ENCODE data around the gene TANGO2. TPM values are rescaled to one million over a fixed set of nuclear protein-coding genes. Genes with fewer than 3 reads are reported as not detected.

TANGO2 gene
- total and polyA plus RNA-seq, 9 of the 15 experiments (the other 6 are each of a cell fraction or from before 2014, with no cell fraction given): 15.5 to 94.9 (median 70.1) TPM

DNA sequence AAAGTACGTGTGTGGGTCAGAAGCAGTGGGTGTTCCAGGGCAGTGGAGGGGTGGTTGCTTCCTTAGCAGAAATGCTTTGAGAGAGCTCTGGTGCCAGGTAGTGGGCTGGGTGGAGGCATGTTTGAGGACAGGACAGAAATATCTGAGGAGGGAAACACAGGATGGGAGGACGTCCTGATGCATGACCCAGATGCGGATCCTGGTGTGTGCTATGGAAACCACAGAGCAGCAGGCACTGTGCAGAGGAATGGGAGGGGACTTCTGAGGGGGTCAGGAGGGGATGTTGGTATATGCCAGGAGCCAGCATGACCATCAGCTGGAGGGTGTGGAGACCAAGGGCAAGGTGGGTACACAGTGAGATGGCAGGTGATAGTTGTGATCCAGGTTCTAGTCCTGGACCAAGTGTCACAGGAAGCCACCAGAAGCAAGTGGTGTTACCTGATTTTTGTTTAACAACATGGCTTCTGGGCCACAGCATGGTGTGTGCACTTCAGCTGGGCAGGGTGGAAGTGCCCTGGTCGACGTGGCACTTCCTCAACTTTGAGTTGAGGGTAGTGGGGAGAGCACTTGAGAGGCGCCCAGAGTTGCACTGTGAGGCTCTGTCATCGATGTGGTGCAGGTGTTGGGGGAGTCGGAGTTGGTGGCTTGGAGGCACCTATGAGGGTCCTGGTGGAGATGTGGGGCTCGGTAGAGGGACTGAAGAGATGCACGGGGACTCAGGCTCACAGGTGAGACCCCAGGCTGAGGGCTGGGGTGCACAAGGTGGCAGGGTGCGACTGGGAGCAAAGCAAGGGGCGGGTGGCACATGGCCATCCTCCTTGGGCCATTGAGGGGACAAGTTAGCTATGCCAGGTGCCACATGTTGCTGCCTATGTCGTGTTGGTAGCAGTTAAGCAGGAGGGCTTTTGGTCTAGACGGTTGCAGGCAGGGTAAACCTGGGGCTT is 66.7 kb downstream of the TANGO2 start (continued):
- TF ChIP-seq ZNF324 (CRISPR knock-in tag; IDR thresholded peaks at IDR 0.05) (no peak), TBL1XR1 (IDR thresholded peaks at IDR 0.05; ENCODE audit: low read length in 2 of 2) (0 out of 4 replicates have a peak, but pooled peaks of 1 of the 2 experiments have one; percentile 9), TSC22D4 (tag; IDR thresholded peaks at IDR 0.05) (0 out of 2 replicates have a peak, but pooled peaks have one; percentile 18), MYBL2 (IDR thresholded peaks at IDR 0.05; ENCODE audit: low read depth) (no peak), MYBL2 (CRISPR knock-in tag; IDR thresholded peaks at IDR 0.05; ENCODE audit: borderline replicate concordance) (no peak), CBFA2T2 (conservative IDR thresholded peaks at IDR 0.05) (no peak), CAMTA2 (CRISPR knock-in tag; conservative IDR thresholded peaks at IDR 0.05) (0 out of 2 replicates have a peak, but pooled peaks have one; percentile 24), ZNF445 (CRISPR knock-in tag; IDR thresholded peaks at IDR 0.05; ENCODE audit: low read depth) (0 out of 2 replicates have a peak, but pooled peaks have one; percentile 10), OTX1 (CRISPR knock-in tag; IDR thresholded peaks at IDR 0.05) (peak; percentile 86; the same call in 1 of the 2 replicates), SMC3 (conservative IDR thresholded peaks at IDR 0.05; ENCODE audit: insufficient read depth, low read depth, low read length) (0 out of 2 replicates have a peak, but pooled peaks have one; percentile 11)
- TF ChIP-seq, protein P1, sequence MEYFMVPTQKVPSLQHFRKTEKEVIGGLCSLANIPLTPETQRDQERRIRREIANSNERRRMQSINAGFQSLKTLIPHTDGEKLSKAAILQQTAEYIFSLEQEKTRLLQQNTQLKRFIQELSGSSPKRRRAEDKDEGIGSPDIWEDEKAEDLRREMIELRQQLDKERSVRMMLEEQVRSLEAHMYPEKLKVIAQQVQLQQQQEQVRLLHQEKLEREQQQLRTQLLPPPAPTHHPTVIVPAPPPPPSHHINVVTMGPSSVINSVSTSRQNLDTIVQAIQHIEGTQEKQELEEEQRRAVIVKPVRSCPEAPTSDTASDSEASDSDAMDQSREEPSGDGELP (CRISPR knock-in tag; IDR thresholded peaks at IDR 0.05; ENCODE audit: borderline replicate concordance): no peak
- TF ChIP-seq, protein P2, sequence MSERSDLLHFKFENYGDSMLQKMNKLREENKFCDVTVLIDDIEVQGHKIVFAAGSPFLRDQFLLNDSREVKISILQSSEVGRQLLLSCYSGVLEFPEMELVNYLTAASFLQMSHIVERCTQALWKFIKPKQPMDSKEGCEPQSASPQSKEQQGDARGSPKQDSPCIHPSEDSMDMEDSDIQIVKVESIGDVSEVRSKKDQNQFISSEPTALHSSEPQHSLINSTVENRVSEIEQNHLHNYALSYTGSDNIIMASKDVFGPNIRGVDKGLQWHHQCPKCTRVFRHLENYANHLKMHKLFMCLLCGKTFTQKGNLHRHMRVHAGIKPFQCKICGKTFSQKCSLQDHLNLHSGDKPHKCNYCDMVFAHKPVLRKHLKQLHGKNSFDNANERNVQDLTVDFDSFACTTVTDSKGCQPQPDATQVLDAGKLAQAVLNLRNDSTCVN (CRISPR knock-in tag; IDR thresholded peaks at IDR 0.05): 0 out of 2 replicates have a peak, but pooled peaks have one; percentile 27
- TF ChIP-seq, protein P3, sequence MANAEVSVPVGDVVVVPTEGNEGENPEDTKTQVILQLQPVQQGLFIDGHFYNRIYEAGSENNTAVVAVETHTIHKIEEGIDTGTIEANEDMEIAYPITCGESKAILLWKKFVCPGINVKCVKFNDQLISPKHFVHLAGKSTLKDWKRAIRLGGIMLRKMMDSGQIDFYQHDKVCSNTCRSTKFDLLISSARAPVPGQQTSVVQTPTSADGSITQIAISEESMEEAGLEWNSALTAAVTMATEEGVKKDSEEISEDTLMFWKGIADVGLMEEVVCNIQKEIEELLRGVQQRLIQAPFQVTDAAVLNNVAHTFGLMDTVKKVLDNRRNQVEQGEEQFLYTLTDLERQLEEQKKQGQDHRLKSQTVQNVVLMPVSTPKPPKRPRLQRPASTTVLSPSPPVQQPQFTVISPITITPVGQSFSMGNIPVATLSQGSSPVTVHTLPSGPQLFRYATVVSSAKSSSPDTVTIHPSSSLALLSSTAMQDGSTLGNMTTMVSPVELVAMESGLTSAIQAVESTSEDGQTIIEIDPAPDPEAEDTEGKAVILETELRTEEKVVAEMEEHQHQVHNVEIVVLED (CRISPR knock-in tag; IDR thresholded peaks at IDR 0.05): no peak
- TF ChIP-seq, protein P4, sequence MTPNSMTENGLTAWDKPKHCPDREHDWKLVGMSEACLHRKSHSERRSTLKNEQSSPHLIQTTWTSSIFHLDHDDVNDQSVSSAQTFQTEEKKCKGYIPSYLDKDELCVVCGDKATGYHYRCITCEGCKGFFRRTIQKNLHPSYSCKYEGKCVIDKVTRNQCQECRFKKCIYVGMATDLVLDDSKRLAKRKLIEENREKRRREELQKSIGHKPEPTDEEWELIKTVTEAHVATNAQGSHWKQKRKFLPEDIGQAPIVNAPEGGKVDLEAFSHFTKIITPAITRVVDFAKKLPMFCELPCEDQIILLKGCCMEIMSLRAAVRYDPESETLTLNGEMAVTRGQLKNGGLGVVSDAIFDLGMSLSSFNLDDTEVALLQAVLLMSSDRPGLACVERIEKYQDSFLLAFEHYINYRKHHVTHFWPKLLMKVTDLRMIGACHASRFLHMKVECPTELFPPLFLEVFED (CRISPR knock-in tag; conservative IDR thresholded peaks at IDR 0.05): peak; percentile 82

Measured in K562 (cell line).